ENCODE data around the gene OR6C76. TPM values are rescaled to one million over a fixed set of nuclear protein-coding genes. Genes with fewer than 3 reads are reported as not detected.
"Not testable (repeated sequence)": the region's sequence is repeated elsewhere in the genome, so short reads cannot be mapped to it uniquely, and the experiment has no call there.

The OR6C76 gene
- total and polyA plus RNA-seq, 3 donors from 2014 or later = not detected

GRCh38 chr12:55407866-55408265 is 18.2 kb upstream of the OR6C76 start:
- no peak for TF ChIP-seq CTCF (IDR thresholded peaks at IDR 0.05)
- TF ChIP-seq POLR2A (IDR thresholded peaks at IDR 0.05) = no peak
- Histone ChIP-seq H3K36me3 (ENCODE audit: low read depth, missing control alignments) (no peaks in the 10 kb centered on the region), H3K27ac (no peak overlapping the region), H3K4me3 (no peak overlapping the region), H3K4me1 (no peaks in the 10 kb centered on the region), H3K9me3 (no peaks in the 10 kb centered on the region), H3K27me3 (no peaks in the 10 kb centered on the region)
- DNase-seq = no peak
- intact Hi-C loops (cut with DNase I; ENCODE audit: low total_unique reads) = no loop called here
- 90 to 91% methylated on average over 1 of the region's 1 CpG for WGBS, 2 donors

DNA sequence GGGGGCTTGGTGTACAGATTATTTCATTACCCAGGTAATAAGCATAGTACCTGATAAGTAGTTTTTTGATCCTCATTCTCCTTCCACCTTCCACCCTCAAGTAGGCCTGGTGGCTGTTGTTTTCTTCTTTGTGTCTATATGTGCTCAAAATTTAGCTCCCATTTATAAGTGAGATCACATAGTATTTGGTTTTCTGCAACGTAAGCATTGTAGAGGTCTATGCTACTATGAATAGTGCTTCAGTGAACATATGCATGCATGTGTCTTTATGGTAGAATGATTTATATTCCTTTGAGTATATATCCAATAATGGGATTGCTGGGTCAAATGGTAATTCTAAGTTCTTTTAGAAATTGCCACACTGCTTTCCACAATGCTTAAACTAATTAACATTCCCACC is 16.9 kb upstream of the OR6C76 start:
- H3K9me3 ChIP-seq; H3K4me1 ChIP-seq; intact Hi-C loops (cut with DNase I; ENCODE audit: low total_unique reads); DNase-seq; H3K4me3 ChIP-seq; H3K36me3 ChIP-seq (ENCODE audit: low read depth, missing control alignments); H3K27me3 ChIP-seq; H3K27ac ChIP-seq: not testable (repeated sequence)
- WGBS, 2 donors = 86 to 100% methylated on average over 1 of the region's 1 CpG

- H3K36me3 ChIP-seq (ENCODE audit: low read depth, missing control alignments); H3K4me3 ChIP-seq; H3K9me3 ChIP-seq; H3K27me3 ChIP-seq; H3K27ac ChIP-seq; DNase-seq; intact Hi-C loops (cut with DNase I; ENCODE audit: low total_unique reads); H3K4me1 ChIP-seq: not testable (repeated sequence)
- 53 to 62% methylated on average over 13 to 15 of the region's 15 CpGs for WGBS, 2 donors
These were observed 13.9 kb upstream of the OR6C76 start for GRCh38 chr12:55412138-55412537.

DNA sequence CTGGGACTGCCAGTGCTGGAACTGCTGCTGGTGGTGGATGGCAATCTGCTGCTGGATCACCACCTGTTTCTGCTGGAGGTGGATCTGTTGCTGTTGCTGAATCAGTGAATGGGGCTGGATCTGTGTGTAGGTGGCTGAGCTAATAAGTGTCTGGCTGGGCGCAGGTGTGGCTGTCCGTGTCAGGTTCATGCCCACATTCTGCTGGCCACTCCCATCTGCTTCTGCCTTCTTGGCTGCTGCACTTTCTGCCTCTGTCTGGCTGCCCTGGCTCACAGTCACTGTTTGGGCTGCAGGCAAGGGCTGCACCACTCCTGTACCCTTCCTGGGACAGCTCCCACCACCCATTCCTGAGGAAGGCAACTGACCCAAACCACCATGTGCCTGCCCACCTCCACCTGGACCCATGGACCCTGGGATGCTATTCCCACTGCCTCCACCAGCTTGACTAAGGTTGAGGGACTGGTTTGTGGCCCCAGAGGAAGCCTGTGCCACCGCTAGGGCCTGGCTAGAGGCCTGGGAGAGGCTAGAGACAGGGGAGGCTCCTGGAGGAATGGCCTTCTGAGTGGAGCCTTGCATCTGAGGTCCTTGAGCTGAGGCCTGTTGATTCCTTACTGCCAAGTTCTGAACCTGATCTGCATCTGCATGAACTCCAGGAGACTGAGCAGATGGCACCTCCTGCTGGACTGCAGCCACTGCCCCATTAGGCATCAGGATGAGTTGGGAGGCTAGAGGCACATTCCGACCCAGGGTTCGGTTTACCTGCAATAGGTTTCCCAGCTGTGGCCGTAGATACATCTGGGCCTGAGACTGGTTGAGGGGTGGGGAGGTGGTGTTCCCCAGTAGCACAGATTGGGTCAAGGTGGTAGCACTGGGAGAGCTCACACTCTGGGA is 12.3 kb upstream of the OR6C76 start:
- H3K27me3 ChIP-seq; intact Hi-C loops (cut with DNase I; ENCODE audit: low total_unique reads); H3K36me3 ChIP-seq (ENCODE audit: low read depth, missing control alignments); H3K4me3 ChIP-seq; DNase-seq; H3K4me1 ChIP-seq; H3K9me3 ChIP-seq; H3K27ac ChIP-seq: not testable (repeated sequence)
- 90% methylated on average over 5 of the region's 6 CpGs; no CpG with 5 or more reads in 1 of the 2 donors for WGBS, 2 donors

DNA sequence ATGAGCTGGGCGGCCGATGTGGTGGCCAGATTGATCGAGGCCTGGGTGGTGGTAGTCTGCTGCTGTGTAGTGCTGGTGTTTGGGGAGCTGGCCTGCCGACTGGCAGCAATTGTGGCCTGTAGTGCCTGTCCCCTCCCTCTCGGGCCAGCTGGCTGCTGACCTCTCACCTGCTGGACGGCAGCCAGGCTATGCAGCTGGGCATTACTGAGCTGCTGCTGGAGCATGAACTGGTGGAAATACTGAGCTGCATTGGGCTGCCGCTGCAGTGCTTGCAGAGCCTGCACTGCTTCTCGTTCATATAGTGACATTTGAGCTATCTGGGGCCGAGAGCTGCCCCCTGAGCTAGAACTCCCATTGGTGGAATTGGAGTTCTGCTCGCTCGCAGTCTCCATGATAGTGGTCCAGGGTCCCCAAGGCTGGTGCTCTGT is 11.6 kb upstream of the OR6C76 start:
- DNase-seq; H3K9me3 ChIP-seq; H3K4me3 ChIP-seq; H3K27ac ChIP-seq; H3K27me3 ChIP-seq; H3K4me1 ChIP-seq; H3K36me3 ChIP-seq (ENCODE audit: low read depth, missing control alignments); intact Hi-C loops (cut with DNase I; ENCODE audit: low total_unique reads): not testable (repeated sequence)
- 13 to 39% methylated on average over 3 to 11 of the region's 11 CpGs for WGBS, 2 donors

DNA sequence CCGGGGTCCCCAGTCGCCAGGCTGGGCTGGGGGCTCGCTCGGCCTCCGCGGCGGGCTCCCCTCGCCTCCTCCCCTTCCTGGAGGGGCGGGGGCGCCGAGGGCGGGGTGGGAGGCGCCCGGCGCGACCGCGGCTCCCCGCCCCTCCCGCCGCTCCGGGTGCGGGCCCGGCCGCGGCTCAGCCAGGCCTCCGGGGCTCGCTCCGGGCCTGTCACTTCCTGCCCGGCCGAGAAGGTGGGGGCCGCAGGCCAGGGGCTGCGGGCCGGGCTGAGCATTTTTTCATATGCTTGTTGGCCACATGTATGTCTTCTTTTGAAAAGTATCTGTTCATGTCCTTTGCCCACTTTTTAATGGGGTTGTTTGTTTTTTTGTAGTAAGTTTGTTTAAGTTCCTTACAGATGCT is 11.2 kb upstream of the OR6C76 start:
- H3K9me3 ChIP-seq; H3K4me1 ChIP-seq; DNase-seq; intact Hi-C loops (cut with DNase I; ENCODE audit: low total_unique reads); H3K4me3 ChIP-seq; H3K27me3 ChIP-seq; H3K36me3 ChIP-seq (ENCODE audit: low read depth, missing control alignments); H3K27ac ChIP-seq: not testable (repeated sequence)
- 15 to 16% methylated on average over 7 to 8 of the region's 34 CpGs for WGBS, 2 donors

DNA sequence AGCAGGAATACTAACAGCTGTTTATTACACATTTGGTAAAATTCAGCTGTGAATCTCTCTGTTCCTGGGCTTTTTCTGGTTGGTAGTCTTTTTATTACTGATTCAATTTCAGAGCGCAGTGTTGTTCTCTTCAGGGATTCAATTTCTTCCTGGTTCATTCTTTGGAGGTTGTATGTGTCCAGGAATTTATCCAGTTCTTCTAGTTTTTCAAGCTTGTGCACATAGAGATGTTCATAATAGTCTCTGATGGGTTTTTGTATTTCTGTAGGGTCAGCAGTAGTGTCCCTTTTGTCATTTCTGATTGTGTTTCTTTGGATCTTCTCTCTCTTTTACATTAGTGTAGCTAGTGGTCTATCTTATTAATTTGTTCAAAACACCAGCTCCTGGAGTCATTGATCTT is 9.1 kb upstream of the OR6C76 start:
- H3K4me1 ChIP-seq = no peaks in the 10 kb centered on the region
- no peak overlapping the region for H3K27ac ChIP-seq
- WGBS, 2 donors = 88 to 94% methylated on average over 1 of the region's 1 CpG
- H3K27me3 ChIP-seq = no peaks in the 10 kb centered on the region
- DNase-seq = no peak
- no peaks in the 10 kb centered on the region for H3K9me3 ChIP-seq
- no peaks in the 10 kb centered on the region for H3K36me3 ChIP-seq (ENCODE audit: low read depth, missing control alignments)
- TF ChIP-seq CTCF (IDR thresholded peaks at IDR 0.05) (no peak), POLR2A (IDR thresholded peaks at IDR 0.05) (no peak)
- intact Hi-C loops (cut with DNase I; ENCODE audit: low total_unique reads) = no loop called here
- no peak overlapping the region for H3K4me3 ChIP-seq
